CD14-positive monocyte (primary cell): ENCODE measurements around the gene TBCEL. TPM values are rescaled to one million over a fixed set of nuclear protein-coding genes. Genes with fewer than 3 reads are reported as not detected.

Source experiments
- DNase-seq, 3 donors: peaks; one replicate each; pipeline ENCODE4 v3.0.0-alpha.2; 2011 to 2022
- H2AFZ ChIP-seq: 2 replicates; pipeline ENCODE4 v1.6.0; 2012; ENCODE audit warnings: mild to moderate bottlenecking, low read depth, low read length, inconsistent platforms; ENCODE audit not compliant: insufficient read depth, poor library complexity, severe bottlenecking
- H3K27ac ChIP-seq, 2 donors: 1 replicate in 1 of 2; 2 replicates in 1 of 2; pipeline ENCODE4 v1.5.1; 2012 to 2013; ENCODE audit warnings: low read length in 2 of 2, control low read depth in 1 of 2, inconsistent platforms in 1 of 2, low read depth in 1 of 2, mild to moderate bottlenecking in 1 of 2
- H3K27me3 ChIP-seq, 2 donors: one replicate each; pipeline versions ENCODE4 v1.6.0 to v1.6.1; 2011 to 2013; ENCODE audit warnings: low read length in 2 of 2; ENCODE audit not compliant: control insufficient read depth in 2 of 2, insufficient read depth in 2 of 2
- H3K36me3 ChIP-seq, 2 donors: replicated peaks in 1 of 2; 1 replicate in 1 of 2; 2 replicates in 1 of 2; pipeline versions ENCODE4 v1.5.1 to v1.6.1; 2012 to 2013; ENCODE audit warnings: low read length in 2 of 2, control low read depth in 1 of 2, inconsistent platforms in 1 of 2, mild to moderate bottlenecking in 1 of 2; ENCODE audit not compliant: insufficient read depth in 2 of 2, control insufficient read depth in 1 of 2
- H3K4me1 ChIP-seq, 2 donors: 1 replicate in 1 of 2; 2 replicates in 1 of 2; pipeline versions ENCODE4 v1.5.1 to v1.6.1; 2012 to 2013; ENCODE audit warnings: low read length in 2 of 2, control low read depth in 1 of 2, inconsistent platforms in 1 of 2, mild to moderate bottlenecking in 1 of 2, moderate library complexity in 1 of 2; ENCODE audit not compliant: insufficient read depth in 2 of 2, control insufficient read depth in 1 of 2
- H3K4me2 ChIP-seq: replicated peaks from 2 replicates; pipeline ENCODE3; 2012; ENCODE audit warnings: low read length, moderate library complexity, mild to moderate bottlenecking; ENCODE audit not compliant: poor library complexity, severe bottlenecking; ENCODE audit errors: extremely low read depth
- H3K4me3 ChIP-seq, 3 experiments: fragments of 200-600 bp in 1 of 3; sonication (generic) in 1 of 3; replicated peaks in 1 of 3; 1 replicate in 2 of 3; 2 replicates in 1 of 3; pipeline ENCODE4 v1.5.1; 2011 to 2013; ENCODE audit warnings: low read length in 3 of 3, mild to moderate bottlenecking in 3 of 3, control low read depth in 2 of 3, low read depth in 2 of 3, inconsistent platforms in 1 of 3, moderate library complexity in 1 of 3
- H3K79me2 ChIP-seq: 2 replicates; pipeline ENCODE4 v1.6.0; 2012; ENCODE audit warnings: mild to moderate bottlenecking, control low read depth, inconsistent platforms, low read length, moderate library complexity; ENCODE audit not compliant: insufficient read depth
- H3K9ac ChIP-seq: 2 replicates; pipeline ENCODE4 v1.6.0; 2017; ENCODE audit warnings: low read length, mild to moderate bottlenecking; ENCODE audit not compliant: insufficient read depth, poor library complexity, severe bottlenecking
- H3K9me3 ChIP-seq, 2 donors: replicated peaks in 1 of 2; 1 replicate in 1 of 2; 2 replicates in 1 of 2; pipeline versions ENCODE4 v1.5.1 to v1.6.1; 2012 to 2013; ENCODE audit warnings: low read length in 2 of 2, control low read depth in 1 of 2; ENCODE audit not compliant: control insufficient read depth in 1 of 2, insufficient read depth in 1 of 2
- H4K20me1 ChIP-seq: 2 replicates; pipeline ENCODE4 v1.6.0; 2012; ENCODE audit warnings: mild to moderate bottlenecking, low read length, control low read depth, moderate library complexity; ENCODE audit not compliant: insufficient read depth
- H3K27ac Mint-ChIP-seq, 7 donors: one replicate each; pipeline ENCODE4 v1.8.0; 2020; ENCODE audit warnings: mild to moderate bottlenecking in 7 of 7, mixed read lengths in 7 of 7, moderate library complexity in 6 of 7, inconsistent platforms in 2 of 7
- H3K27me3 Mint-ChIP-seq, 3 donors: one replicate each; pipeline ENCODE4 v1.8.0; 2021 to 2022; ENCODE audit warnings: low read depth in 3 of 3, mild to moderate bottlenecking in 3 of 3, mixed read lengths in 3 of 3, moderate library complexity in 3 of 3, inconsistent platforms in 1 of 3
- H3K36me3 Mint-ChIP-seq, 2 donors: one replicate each; pipeline ENCODE4 v1.8.0; 2020; ENCODE audit warnings: mixed read lengths in 2 of 2, inconsistent platforms in 1 of 2, mild to moderate bottlenecking in 1 of 2
- H3K4me1 Mint-ChIP-seq: one replicate; pipeline ENCODE4 v1.8.0; 2020; ENCODE audit warnings: mild to moderate bottlenecking, mixed read lengths
- H3K4me3 Mint-ChIP-seq, 2 donors: one replicate each; pipeline ENCODE4 v1.8.0; 2020; ENCODE audit warnings: mild to moderate bottlenecking in 2 of 2, mixed read lengths in 2 of 2, moderate library complexity in 1 of 2
- H3K9me3 Mint-ChIP-seq, 7 donors: one replicate each; pipeline ENCODE4 v1.8.0; 2020 to 2022; ENCODE audit warnings: mixed read lengths in 7 of 7, mild to moderate bottlenecking in 6 of 7, moderate library complexity in 6 of 7, inconsistent platforms in 2 of 7
- CTCF ChIP-seq: fragments of 200-600 bp; IDR thresholded peaks from one replicate; pipeline ENCODE4 v1.8.0; 2022; ENCODE audit warnings: antibody characterized with exemption, mild to moderate bottlenecking
- WGBS: methylation state at CpG from one replicate; pipeline ENCODE4 v1.1.5; 2013; ENCODE audit warnings: missing lambda C conversion rate; ENCODE audit not compliant: insufficient coverage; 5-methylcytosine and 5-hydroxymethylcytosine counted together
- intact Hi-C, 2 donors: fragments of 100-400 bp; cut with micrococcal nuclease; formaldehyde crosslinking; loops; one replicate each; pipeline versions ENCODE4 v1.15.0 to v1.15.1; 2023
- polyA plus RNA-seq, 3 donors: library from polyadenylated mRNA; depleted of rRNA in 1 of 3; unstranded in 2 of 3; stranded (reverse) in 1 of 3; fragments of 300-500 nt in 2 of 3; fragments of >200 nt in 1 of 3; fragmentation: Illumina TruSeq in 2 of 3; gene quantifications; 1 replicate in 2 of 3; 2 replicates in 1 of 3; pipeline ENCODE4 v1.2.3, GENCODE V29; 2012 to 2021

The TBCEL gene
- polyA plus RNA-seq, 3 donors: 3.9 to 6.5 (median 5.0) TPM

GRCh38 chr11:120998581-120998980 is 25.3 kb upstream of the TBCEL start:
- Histone ChIP-seq H3K9ac (no peak overlapping the region), H3K36me3 (no peaks in the 10 kb centered on the region), H3K9me3 (no peaks in the 10 kb centered on the region), H3K4me1 (no peaks in the 10 kb centered on the region), H2AFZ (no peak overlapping the region), H4K20me1 (no peaks in the 10 kb centered on the region), H3K4me2 (no peak overlapping the region), H3K79me2 (no peaks in the 10 kb centered on the region), H3K4me3 (no peak overlapping the region), H3K27ac (no peak overlapping the region), H3K27me3 (peaks cover 0 to 2% of the 10 kb centered on the region in 2 donors)
- intact Hi-C loops: no loop called here
- H3K4me3 Mint-ChIP-seq: no peak overlapping the region
- no peak for TF ChIP-seq CTCF
- WGBS: no CpG with 5 or more reads among the region's 1 CpG
- H3K4me1 Mint-ChIP-seq: no peaks in the 10 kb centered on the region
- no peaks in the 10 kb centered on the region for H3K36me3 Mint-ChIP-seq
- H3K9me3 Mint-ChIP-seq: no peaks in the 10 kb centered on the region
- peaks cover 5 to 7% (median 5%) of the 10 kb centered on the region in 3 donors for H3K27me3 Mint-ChIP-seq
- peak overlapping the region in 1 of 7 donors; percentile 11 for H3K27ac Mint-ChIP-seq
- DNase-seq: no peak

DNA sequence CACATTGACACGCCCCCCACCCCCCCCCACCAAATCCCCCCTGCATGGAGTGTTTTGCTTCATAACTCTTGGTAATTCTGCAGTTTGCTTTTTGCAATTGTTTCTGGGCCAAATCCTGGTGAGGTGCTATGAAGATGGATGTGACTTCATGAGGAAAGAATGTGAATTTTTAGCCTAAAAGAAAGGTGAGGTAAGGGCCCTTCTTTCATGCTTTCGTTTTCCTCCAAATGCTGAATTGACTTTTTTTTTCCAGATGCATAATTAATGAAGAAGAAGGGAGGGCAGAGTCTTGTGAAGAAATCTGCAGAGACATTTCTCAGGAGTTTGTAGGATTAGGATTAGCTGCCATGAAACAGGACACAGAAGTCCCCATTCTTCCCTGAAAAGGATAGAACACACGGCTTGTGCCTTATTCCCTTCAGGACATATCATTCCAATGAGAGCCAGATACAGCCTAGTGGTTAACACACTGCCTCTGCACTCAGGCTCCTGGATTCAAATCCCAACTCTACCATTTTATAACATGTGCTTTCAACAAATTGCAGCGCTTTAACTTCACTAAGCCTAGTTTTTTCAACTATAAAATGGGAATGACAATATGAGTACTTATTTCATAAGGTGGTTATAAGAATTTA is 19.6 kb upstream of the TBCEL start:
- TF ChIP-seq CTCF: no peak
- H3K27ac Mint-ChIP-seq: no peak overlapping the region
- H3K9me3 Mint-ChIP-seq: peaks cover 7 to 18% (median 14%) of the 10 kb centered on the region in 7 donors
- intact Hi-C loops: no loop called here
- no peak overlapping the region for H3K4me2 ChIP-seq
- H3K4me3 ChIP-seq: no peak overlapping the region
- H3K9me3 ChIP-seq: peaks cover 0 to 10% of the 10 kb centered on the region in 2 donors
- no peaks in the 10 kb centered on the region for H3K4me1 Mint-ChIP-seq
- H3K36me3 Mint-ChIP-seq: no peaks in the 10 kb centered on the region
- H3K36me3 ChIP-seq: no peaks in the 10 kb centered on the region
- no peak overlapping the region for H3K27ac ChIP-seq
- no peak overlapping the region for H3K9ac ChIP-seq
- H2AFZ ChIP-seq: no peak overlapping the region
- no peaks in the 10 kb centered on the region for H3K79me2 ChIP-seq
- H3K4me3 Mint-ChIP-seq: no peak overlapping the region
- no peaks in the 10 kb centered on the region for H3K4me1 ChIP-seq
- peaks cover 2% of the 10 kb centered on the region in 2 donors for H3K27me3 ChIP-seq
- H3K27me3 Mint-ChIP-seq: peaks cover 3 to 6% (median 5%) of the 10 kb centered on the region in 3 donors
- no peak for DNase-seq
- 100% methylated on average over 2 of the region's 4 CpGs for WGBS
- H4K20me1 ChIP-seq: no peaks in the 10 kb centered on the region
